GM13977 (cell line): ENCODE measurements around the gene DNAL1.
A peak's percentile ranks its signal among the peaks of the same experiment; 100 is the strongest.

Source experiments
- DNase-seq: peaks from one replicate; pipeline ENCODE4 v3.0.0; 2012; ENCODE audit warnings: low spot score
- in situ Hi-C: fragments of 300-500 bp; cut with MboI; formaldehyde crosslinking; loops from one replicate; pipeline ENCODE4 v1.12.0; 2022; ENCODE audit warnings: low sequenced_read_pairs, low pct_unique_long_range_greater_than_20kb, mixed read lengths, inconsistent platforms; ENCODE audit not compliant: unreplicated experiment
- TF ChIP-seq, protein P1 (sequence below): IDR thresholded peaks from 2 replicates; pipeline ENCODE4 v1.5.1; 2012; ENCODE audit warnings: mild to moderate bottlenecking, control low read depth; ENCODE audit not compliant: insufficient read depth; ENCODE audit errors: extremely low read depth, missing control alignments

Gene DNAL1

DNA sequence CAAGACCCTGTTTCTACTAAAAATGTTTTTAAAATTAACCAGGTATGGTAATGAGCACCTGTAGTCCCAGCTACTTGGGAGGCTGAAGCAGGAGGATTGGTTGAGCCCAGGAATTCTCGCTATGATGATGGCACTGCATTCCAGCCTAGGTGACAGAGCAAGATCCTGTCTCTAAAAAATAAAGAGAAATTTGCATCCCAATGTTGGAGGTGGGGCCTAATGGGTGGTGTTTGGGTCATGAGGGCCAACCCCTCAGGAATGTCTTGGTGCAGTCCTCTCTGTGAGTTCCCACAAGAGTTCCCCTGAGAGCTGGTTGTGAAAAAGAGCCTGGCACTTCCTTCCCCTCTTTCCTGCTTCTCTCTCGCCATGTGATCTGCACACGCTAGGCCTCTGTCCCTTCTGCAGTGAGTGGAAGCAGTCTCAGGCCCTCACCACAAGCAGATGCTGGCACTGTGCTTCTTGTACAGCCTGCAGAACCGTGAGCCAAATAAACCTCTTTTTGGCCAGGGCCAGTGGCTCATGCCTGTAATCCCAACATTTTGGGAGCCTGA is 21.2 kb upstream of the DNAL1 start:
- TF ChIP-seq, protein P1, sequence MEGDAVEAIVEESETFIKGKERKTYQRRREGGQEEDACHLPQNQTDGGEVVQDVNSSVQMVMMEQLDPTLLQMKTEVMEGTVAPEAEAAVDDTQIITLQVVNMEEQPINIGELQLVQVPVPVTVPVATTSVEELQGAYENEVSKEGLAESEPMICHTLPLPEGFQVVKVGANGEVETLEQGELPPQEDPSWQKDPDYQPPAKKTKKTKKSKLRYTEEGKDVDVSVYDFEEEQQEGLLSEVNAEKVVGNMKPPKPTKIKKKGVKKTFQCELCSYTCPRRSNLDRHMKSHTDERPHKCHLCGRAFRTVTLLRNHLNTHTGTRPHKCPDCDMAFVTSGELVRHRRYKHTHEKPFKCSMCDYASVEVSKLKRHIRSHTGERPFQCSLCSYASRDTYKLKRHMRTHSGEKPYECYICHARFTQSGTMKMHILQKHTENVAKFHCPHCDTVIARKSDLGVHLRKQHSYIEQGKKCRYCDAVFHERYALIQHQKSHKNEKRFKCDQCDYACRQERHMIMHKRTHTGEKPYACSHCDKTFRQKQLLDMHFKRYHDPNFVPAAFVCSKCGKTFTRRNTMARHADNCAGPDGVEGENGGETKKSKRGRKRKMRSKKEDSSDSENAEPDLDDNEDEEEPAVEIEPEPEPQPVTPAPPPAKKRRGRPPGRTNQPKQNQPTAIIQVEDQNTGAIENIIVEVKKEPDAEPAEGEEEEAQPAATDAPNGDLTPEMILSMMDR = no peak
- in situ Hi-C loops = no loop called here
- no peak for DNase-seq

DNA sequence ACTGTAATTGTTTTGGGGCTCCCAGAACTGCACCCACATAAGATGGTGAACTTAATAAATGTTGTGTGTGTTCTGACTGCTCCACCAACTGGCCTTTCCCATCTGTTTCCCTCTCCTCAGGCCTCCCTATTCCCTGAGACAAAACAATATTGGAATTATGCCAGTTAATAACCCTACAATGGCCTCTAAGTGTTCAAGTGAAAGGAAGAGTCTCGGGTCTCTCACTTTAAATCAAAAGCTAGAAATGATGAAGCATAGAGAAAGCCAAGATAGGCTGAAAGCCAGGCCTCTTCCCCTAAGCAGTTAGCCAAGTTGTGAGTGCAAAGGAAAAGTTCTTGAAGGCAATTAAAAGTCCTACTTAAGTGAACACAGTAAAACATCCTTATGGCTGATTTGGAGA is 19.1 kb upstream of the DNAL1 start:
- TF ChIP-seq, protein P1 = no peak
- in situ Hi-C loops = no loop called here
- DNase-seq = no peak

DNA sequence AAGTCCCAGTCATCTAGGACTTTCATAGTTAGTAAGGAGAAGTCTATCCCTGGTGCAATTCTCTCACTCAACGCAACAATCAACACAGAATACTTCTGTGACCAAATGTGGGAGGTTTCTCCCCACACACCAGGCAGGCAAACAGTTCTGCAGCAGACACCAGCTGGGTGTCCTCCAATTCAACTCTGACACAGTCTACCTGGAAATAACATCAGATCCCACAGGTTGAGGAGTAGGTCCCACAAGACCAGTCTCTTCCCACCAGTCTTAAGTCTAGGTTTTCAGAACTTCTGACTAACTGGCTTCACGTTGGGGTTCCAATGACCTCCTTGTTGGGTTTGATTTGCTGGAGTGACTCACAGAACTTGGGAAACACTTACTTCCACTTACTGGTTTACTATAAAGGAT is 17.6 kb upstream of the DNAL1 start:
- TF ChIP-seq, protein P1 = no peak
- no peak for DNase-seq
- in situ Hi-C loops = no loop called here

DNA sequence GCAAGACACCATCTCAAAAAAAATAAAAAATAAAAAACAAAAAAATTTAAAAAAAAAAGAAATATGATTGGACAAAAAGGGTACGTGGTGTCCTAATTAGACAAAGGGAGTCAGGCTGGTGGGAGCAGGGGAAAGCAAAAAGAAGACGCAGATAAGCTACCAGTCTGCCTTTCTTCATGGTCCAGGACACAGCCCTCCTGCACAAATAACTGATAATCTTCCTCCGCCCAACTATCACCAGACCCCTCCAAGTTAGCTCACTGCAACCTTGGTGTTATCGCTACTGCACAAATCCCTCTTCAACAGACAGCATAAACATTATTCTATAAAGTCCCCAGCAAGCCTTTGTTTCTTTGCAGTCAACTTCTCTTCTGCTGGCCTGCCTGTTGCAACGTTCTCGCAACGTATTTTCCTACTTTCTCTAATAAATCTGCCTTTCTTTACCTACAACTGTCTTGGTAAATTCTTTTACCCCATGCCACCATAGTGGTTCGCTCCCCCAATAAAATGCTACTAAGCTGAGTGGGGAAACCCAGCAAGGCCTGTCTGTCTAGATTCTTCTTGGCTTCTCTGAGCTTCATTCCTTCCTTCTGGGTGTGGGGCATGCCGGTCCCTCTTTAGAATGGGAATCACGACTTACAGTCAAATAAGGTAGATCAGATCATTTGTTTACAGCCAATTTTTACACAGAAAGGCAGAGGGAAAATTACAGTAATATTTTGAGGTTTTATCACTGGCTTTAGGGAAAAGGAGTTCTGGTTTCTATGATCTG is 14.6 kb upstream of the DNAL1 start:
- in situ Hi-C loops = loop anchor here (5.0 kb wide), 1 partner anchor 123 kb away; no protein-coding TSS in a partner anchor
- DNase-seq = no peak
- TF ChIP-seq, protein P1 = no peak

DNA sequence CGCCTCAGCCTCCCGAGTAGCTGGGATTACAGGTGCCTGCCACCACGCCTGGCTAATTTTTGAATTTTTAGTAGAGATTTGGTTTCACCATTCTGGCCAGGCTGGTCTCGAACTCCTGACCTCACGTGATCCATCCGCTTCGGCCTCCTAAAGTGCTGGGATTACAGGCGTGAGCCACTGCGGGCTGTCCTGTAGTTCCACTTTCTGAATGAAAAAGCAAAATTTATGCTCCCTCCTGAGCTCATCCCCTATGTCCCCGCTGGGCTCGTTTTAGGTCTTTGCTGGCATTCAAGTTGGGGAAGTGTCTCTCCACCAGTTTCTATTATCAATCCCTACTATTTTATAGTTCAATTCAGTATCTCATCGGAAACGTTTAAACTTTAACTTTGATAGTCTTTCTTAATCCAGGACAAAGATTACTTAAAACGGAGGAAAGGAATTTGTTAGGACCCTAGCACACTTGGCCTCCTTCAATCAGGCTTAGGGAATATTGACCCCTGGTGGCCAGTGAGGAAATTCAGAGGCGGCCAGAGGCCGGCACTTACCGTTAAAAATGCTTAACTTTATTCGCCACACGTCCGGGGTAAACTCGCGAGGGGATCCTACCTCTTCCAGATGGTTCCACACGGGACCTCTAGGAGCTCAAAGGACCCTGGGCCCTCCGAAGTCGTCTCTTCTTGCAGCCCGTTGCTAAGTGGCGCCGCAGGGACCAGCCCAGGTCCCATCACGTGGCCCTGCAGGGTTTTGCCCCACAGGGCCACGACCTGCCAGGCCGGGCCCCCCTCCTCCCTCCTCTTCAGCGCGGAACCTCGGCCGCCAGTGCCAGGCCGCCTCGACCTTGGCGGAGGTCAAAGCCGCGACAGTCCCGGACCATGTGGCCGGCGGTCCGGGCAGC is 11.4 kb upstream of the DNAL1 start:
- in situ Hi-C loops = loop anchor here (5.0 kb wide), 1 partner anchor 126 kb away; no protein-coding TSS in a partner anchor
- peak; percentile 80 for DNase-seq
- TF ChIP-seq, protein P1 = peak; percentile 88
